NCI-H510A treated with DMSO at 0.1 percent for 48 hours (cell line): ENCODE results near the gene ELF2.
"Not testable (repeated sequence)": the region's sequence is repeated elsewhere in the genome, so short reads cannot be mapped to it uniquely, and the experiment has no call there.

Experiments used
- DNase-seq: peaks from one replicate; lab custom pipeline; 2025; lab: John Stamatoyannopoulos, UW

The ELF2 gene

GRCh38 chr4:139144161-139144859, 32.7 kb downstream of the ELF2 start:
- DNase-seq: no peak

- no peak for DNase-seq
These were observed 34.0 kb downstream of the ELF2 start for GRCh38 chr4:139142980-139143379.

- DNase-seq: no peak
These were observed 34.9 kb downstream of the ELF2 start for GRCh38 chr4:139142087-139142486.

GRCh38 chr4:139137763-139138162, 39.3 kb downstream of the ELF2 start:
- no peak for DNase-seq

GRCh38 chr4:139134403-139134802, 42.6 kb downstream of the ELF2 start:
- no peak for DNase-seq

- DNase-seq: no peak
These were observed 45.7 kb downstream of the ELF2 start for GRCh38 chr4:139131209-139131870.

- DNase-seq: no peak
These were observed 47.8 kb downstream of the ELF2 start for GRCh38 chr4:139129206-139129605.

GRCh38 chr4:139126898-139127297, 50.1 kb downstream of the ELF2 start:
- no peak for DNase-seq

- no peak for DNase-seq
These were observed 53.1 kb downstream of the ELF2 start for GRCh38 chr4:139123910-139124309.

- DNase-seq: no peak
These were observed 58.7 kb downstream of the ELF2 start for GRCh38 chr4:139118365-139118764.

- DNase-seq: no peak
These were observed 61.8 kb downstream of the ELF2 start for GRCh38 chr4:139115226-139115625.

GRCh38 chr4:139114795-139115194, 62.2 kb downstream of the ELF2 start:
- not testable (repeated sequence) for DNase-seq

- no peak for DNase-seq
These were observed 64.4 kb downstream of the ELF2 start for GRCh38 chr4:139112650-139113049.

GRCh38 chr4:139108567-139109128, 68.4 kb downstream of the ELF2 start:
- DNase-seq: no peak

GRCh38 chr4:139099366-139099982, 77.5 kb downstream of the ELF2 start:
- peak; percentile 72 for DNase-seq

- DNase-seq: no peak
These were observed 84.7 kb downstream of the ELF2 start for GRCh38 chr4:139092271-139092670.

GRCh38 chr4:139085141-139085540, 91.9 kb downstream of the ELF2 start:
- peak; percentile 32 for DNase-seq

GRCh38 chr4:139084804-139085093, 92.3 kb downstream of the ELF2 start:
- no peak for DNase-seq

GRCh38 chr4:139083956-139084803, 92.8 kb downstream of the ELF2 start:
- peak; percentile 91 for DNase-seq

GRCh38 chr4:139083607-139083955, 93.4 kb downstream of the ELF2 start:
- peak; percentile 46 for DNase-seq

- DNase-seq: peak; percentile 92
These were observed 94.0 kb downstream of the ELF2 start for GRCh38 chr4:139082750-139083606.
